ENCODE data around the gene NIM1K.

The NIM1K gene

GRCh38 chr5:43209833-43210232 is 17.8 kb downstream of the NIM1K start:
- TF ChIP-seq CTCF (conservative IDR thresholded peaks at IDR 0.05; ENCODE audit: low read length) = no peak
- no peak for DNase-seq (ENCODE audit: low read depth)
- H3K4me3 ChIP-seq (ENCODE audit: low read length) = no peak overlapping the region

- no peak for TF ChIP-seq CTCF (conservative IDR thresholded peaks at IDR 0.05; ENCODE audit: low read length)
- no peak overlapping the region for H3K4me3 ChIP-seq (ENCODE audit: low read length)
- DNase-seq (ENCODE audit: low read depth) = no peak
Measured at GRCh38 chr5:43210570-43210969, 18.5 kb downstream of the NIM1K start.

- no peak overlapping the region for H3K4me3 ChIP-seq (ENCODE audit: low read length)
- DNase-seq (ENCODE audit: low read depth) = no peak
- no peak for TF ChIP-seq CTCF (conservative IDR thresholded peaks at IDR 0.05; ENCODE audit: low read length)
Measured at GRCh38 chr5:43213951-43214350, 21.9 kb downstream of the NIM1K start.

GRCh38 chr5:43215073-43215631 is 23.1 kb downstream of the NIM1K start:
- peak; percentile 56 for DNase-seq (ENCODE audit: low read depth)
- TF ChIP-seq CTCF (conservative IDR thresholded peaks at IDR 0.05; ENCODE audit: low read length) = no peak
- no peak overlapping the region for H3K4me3 ChIP-seq (ENCODE audit: low read length)

GRCh38 chr5:43216941-43217340 is 24.9 kb downstream of the NIM1K start:
- DNase-seq (ENCODE audit: low read depth) = no peak
- no peak overlapping the region for H3K4me3 ChIP-seq (ENCODE audit: low read length)
- no peak for TF ChIP-seq CTCF (conservative IDR thresholded peaks at IDR 0.05; ENCODE audit: low read length)

GRCh38 chr5:43219120-43219519 is 27.1 kb downstream of the NIM1K start:
- H3K4me3 ChIP-seq (ENCODE audit: low read length) = no peak overlapping the region
- TF ChIP-seq CTCF (conservative IDR thresholded peaks at IDR 0.05; ENCODE audit: low read length) = no peak
- no peak for DNase-seq (ENCODE audit: low read depth)

- no peak overlapping the region for H3K4me3 ChIP-seq (ENCODE audit: low read length)
- no peak for DNase-seq (ENCODE audit: low read depth)
- TF ChIP-seq CTCF (conservative IDR thresholded peaks at IDR 0.05; ENCODE audit: low read length) = no peak
Measured at GRCh38 chr5:43221502-43221901, 29.5 kb downstream of the NIM1K start.
